ENCODE measurements around the gene ERP44.
A peak's percentile ranks its signal among the peaks of the same experiment; 100 is the strongest.
"Not testable (repeated sequence)": the region's sequence is repeated elsewhere in the genome, so short reads cannot be mapped to it uniquely, and the experiment has no call there.

Gene ERP44

DNA sequence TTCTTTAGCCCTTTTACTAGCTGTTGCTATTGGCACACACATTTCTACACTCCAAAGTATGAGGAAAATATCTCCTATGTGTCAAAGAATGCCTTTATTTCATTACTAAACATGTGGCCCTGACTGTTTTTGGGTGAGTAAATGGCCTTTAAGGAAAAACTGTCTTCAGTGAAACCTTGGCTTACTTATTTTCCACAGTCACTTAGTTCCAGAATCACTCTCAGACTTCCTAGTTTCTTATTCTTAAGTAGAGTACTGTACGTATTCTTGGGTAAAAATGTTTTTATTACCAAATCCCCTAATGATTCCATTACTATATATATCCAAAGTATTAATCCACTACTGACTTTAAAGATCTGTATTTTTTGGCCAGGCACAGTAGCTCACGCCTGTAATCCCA, 27.5 kb downstream of the ERP44 start:
- no peak for DNase-seq (ENCODE audit: low read depth)
- TF ChIP-seq, protein P1, sequence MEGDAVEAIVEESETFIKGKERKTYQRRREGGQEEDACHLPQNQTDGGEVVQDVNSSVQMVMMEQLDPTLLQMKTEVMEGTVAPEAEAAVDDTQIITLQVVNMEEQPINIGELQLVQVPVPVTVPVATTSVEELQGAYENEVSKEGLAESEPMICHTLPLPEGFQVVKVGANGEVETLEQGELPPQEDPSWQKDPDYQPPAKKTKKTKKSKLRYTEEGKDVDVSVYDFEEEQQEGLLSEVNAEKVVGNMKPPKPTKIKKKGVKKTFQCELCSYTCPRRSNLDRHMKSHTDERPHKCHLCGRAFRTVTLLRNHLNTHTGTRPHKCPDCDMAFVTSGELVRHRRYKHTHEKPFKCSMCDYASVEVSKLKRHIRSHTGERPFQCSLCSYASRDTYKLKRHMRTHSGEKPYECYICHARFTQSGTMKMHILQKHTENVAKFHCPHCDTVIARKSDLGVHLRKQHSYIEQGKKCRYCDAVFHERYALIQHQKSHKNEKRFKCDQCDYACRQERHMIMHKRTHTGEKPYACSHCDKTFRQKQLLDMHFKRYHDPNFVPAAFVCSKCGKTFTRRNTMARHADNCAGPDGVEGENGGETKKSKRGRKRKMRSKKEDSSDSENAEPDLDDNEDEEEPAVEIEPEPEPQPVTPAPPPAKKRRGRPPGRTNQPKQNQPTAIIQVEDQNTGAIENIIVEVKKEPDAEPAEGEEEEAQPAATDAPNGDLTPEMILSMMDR (IDR thresholded peaks at IDR 0.05; ENCODE audit: low read depth, low read length) = no peak
- TF ChIP-seq MYC (IDR thresholded peaks at IDR 0.05; ENCODE audit: low read depth, low read length) (no peak), POLR2A (IDR thresholded peaks at IDR 0.05; ENCODE audit: extremely low read depth, insufficient read length) (no peak)
- TF ChIP-seq, protein P2, sequence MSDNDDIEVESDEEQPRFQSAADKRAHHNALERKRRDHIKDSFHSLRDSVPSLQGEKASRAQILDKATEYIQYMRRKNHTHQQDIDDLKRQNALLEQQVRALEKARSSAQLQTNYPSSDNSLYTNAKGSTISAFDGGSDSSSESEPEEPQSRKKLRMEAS (IDR thresholded peaks at IDR 0.05; ENCODE audit: low read depth, low read length) = no peak

DNA sequence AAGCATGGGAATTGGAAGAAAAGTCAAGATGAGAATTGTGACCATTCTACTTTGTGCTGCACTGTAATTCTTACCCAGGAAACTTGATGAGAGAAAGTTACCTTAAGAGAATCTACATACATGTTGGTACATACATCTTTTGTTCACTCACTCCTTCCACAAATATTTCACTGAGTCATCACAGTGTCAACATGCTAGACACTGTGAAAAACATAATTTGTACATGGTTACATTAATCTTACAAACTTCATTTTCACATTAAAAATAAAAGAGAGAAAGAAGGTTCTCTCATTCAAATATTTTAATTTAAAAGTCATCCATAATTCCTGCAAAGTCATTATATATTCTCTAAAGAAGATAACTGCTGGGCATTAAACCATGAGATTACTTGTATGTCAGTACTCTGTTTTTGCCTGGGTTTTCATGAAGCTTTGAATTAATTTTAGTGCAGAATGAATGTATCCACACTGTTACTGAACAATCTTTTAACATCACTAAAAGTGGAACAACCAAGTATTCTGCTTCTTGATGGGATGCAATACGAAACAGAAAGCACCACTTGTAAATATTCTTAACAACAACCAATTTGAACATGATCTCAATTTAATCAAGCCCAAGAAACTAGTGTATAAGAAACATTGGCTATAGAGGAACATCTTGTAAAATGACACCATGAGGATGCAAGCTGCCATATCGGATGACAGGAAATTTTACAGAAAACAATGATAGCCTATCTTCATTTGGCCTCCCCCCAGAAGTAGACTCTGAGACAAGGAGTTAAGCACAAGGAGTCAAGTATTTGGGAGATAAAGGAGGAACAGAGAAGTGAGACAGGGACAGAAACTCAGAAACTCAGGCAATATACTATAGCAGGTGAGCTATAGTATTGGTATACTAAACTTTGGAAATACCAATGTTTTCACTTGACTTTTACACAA, 28.4 kb downstream of the ERP44 start:
- no peak for DNase-seq (ENCODE audit: low read depth)
- TF ChIP-seq MYC (IDR thresholded peaks at IDR 0.05; ENCODE audit: low read depth, low read length) (no peak), POLR2A (IDR thresholded peaks at IDR 0.05; ENCODE audit: extremely low read depth, insufficient read length) (no peak)
- TF ChIP-seq, protein P2 (IDR thresholded peaks at IDR 0.05; ENCODE audit: low read depth, low read length) = no peak
- TF ChIP-seq, protein P1 (IDR thresholded peaks at IDR 0.05; ENCODE audit: low read depth, low read length) = no peak
- no peak overlapping the region for H3K4me3 ChIP-seq (ENCODE audit: low read depth, low read length)

More for the DNA sequence above, 27.5 kb downstream of the ERP44 start:
- H3K4me3 ChIP-seq (ENCODE audit: low read depth, low read length) = no peak overlapping the region

DNA sequence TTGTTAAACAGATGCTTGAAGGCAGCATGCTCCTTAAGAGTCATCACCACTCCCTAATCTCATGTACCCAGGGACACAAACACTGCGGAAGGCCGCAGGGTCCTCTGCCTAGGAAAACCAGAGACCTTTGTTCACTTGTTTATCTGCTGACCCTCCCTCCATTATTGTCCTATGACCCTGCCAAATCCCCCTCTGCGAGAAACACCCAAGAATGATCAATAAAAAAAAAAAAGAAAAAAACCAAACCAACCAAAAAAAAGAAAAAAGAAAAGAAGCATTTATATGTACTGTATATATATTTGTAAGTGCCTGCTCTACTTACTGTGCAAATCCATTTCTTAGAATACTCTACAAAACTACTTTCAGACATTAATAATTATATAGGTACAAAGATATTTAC, 29.7 kb downstream of the ERP44 start:
- H3K4me3 ChIP-seq (ENCODE audit: low read depth, low read length); DNase-seq (ENCODE audit: low read depth): not testable (repeated sequence)

DNA sequence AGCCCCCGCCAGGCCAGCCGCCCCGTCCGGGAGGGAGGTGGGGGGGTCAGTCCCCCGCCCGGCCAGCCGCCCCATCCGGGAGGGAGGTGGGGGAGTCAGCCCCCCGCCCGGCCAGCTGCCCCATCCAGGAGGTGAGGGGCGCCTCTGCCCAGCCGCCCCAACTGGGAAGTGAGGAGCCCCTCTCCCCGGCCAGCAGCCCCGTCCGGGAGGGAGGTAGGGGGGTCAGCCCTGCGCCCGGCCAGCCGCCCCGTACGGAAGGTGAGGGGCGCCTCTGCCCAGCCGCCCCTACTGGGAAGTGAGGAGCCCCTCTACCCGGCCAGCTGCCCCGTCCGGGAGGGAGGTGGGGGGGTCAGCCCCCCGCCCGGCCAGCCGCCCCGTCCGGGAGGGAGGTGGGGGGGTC, 30.8 kb downstream of the ERP44 start:
- DNase-seq (ENCODE audit: low read depth); H3K4me3 ChIP-seq (ENCODE audit: low read depth, low read length): not testable (repeated sequence)

DNA sequence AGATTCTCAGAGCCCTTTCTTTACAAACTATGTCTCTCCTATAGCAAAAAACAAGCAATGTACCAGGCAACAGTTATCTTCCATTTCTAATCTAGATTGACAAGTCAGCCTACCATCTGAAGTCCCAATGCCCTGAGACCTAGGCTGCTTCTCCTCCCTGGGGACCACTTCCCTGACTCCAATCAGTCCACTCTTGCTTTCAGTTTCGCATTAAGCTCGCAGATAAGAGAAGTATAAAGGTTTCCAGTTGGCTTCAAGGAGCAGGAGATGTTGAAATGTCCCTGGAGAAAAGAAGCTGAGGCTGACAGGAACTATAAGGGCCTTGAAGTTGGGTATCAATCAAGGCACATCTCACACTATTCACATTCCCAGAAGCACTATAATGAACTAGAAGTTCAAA, 32.3 kb downstream of the ERP44 start:
- TF ChIP-seq, protein P1 (IDR thresholded peaks at IDR 0.05; ENCODE audit: low read depth, low read length) = no peak
- TF ChIP-seq, protein P2 (IDR thresholded peaks at IDR 0.05; ENCODE audit: low read depth, low read length) = no peak
- TF ChIP-seq POLR2A (IDR thresholded peaks at IDR 0.05; ENCODE audit: extremely low read depth, insufficient read length) (no peak), MYC (IDR thresholded peaks at IDR 0.05; ENCODE audit: low read depth, low read length) (no peak)
- DNase-seq (ENCODE audit: low read depth) = peak; percentile 91
- no peak overlapping the region for H3K4me3 ChIP-seq (ENCODE audit: low read depth, low read length)

DNA sequence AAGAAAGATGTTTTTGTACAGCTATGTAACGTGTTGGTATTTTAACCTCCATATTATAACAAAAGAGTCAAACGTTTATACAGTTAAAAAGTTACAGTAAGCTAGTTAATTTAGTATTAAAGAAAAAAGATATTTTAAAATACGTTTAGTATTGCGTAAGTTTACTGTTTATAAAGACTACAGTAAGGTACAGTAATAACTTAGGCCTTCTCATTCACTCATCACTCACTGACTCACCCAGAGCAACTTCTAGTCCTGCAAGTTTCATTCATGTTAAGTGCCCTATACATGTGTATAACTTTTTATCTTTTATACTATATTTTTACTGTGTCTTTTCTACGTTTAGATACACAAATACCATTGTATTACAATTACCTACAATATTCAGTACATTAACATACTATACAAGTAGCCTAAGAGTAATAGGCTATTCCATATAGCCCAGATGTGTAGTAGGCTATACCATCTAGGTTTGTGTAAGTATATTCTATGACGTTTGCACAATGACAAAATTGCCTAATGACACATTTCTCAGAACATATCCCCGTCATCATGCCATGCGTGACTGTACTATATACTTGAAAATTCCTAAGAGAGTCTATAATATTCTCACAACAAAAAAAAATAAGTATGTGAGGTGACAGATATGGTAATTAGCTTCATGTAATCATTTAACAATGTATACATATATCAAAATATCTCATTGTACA, 33.8 kb downstream of the ERP44 start:
- DNase-seq (ENCODE audit: low read depth) = no peak
- TF ChIP-seq, protein P1 (IDR thresholded peaks at IDR 0.05; ENCODE audit: low read depth, low read length) = no peak
- TF ChIP-seq, protein P2 (IDR thresholded peaks at IDR 0.05; ENCODE audit: low read depth, low read length) = no peak
- no peak for TF ChIP-seq MYC (IDR thresholded peaks at IDR 0.05; ENCODE audit: low read depth, low read length)
- no peak for TF ChIP-seq POLR2A (IDR thresholded peaks at IDR 0.05; ENCODE audit: extremely low read depth, insufficient read length)
- no peak overlapping the region for H3K4me3 ChIP-seq (ENCODE audit: low read depth, low read length)
